Endodermal cell (in vitro differentiated cells): ENCODE measurements around the gene SLC2A4. TPM values are rescaled to one million over a fixed set of nuclear protein-coding genes. Genes with fewer than 3 reads are reported as not detected.

Source experiments
- DNase-seq: peaks from one replicate; pipeline ENCODE4 v3.0.0-alpha.2; 2017
- H3K27ac ChIP-seq: 2 replicates; pipeline ENCODE4 v1.5.1; 2013; ENCODE audit warnings: mild to moderate bottlenecking, low read depth, low read length, moderate library complexity
- H3K27me3 ChIP-seq: 2 replicates; pipeline ENCODE4 v1.6.1; 2013; ENCODE audit warnings: mild to moderate bottlenecking, low read length, moderate library complexity; ENCODE audit not compliant: insufficient read depth, control insufficient read depth, poor library complexity, severe bottlenecking
- H3K36me3 ChIP-seq: 2 replicates; pipeline ENCODE4 v1.7.0; 2013; ENCODE audit warnings: mild to moderate bottlenecking, low read length, moderate library complexity; ENCODE audit not compliant: control insufficient read depth, insufficient read depth
- H3K4me1 ChIP-seq: one replicate; pipeline ENCODE4 v1.7.0; 2013; ENCODE audit warnings: low read length; ENCODE audit not compliant: control insufficient read depth, insufficient read depth
- H3K4me3 ChIP-seq: 2 replicates; pipeline ENCODE4 v1.5.1; 2013; ENCODE audit warnings: mild to moderate bottlenecking, low read length, moderate library complexity
- H3K9ac ChIP-seq: 2 replicates; pipeline ENCODE4 v1.6.1; 2013; ENCODE audit warnings: mild to moderate bottlenecking, low read length, moderate library complexity; ENCODE audit not compliant: poor library complexity, severe bottlenecking; ENCODE audit errors: extremely low read depth
- H3K9me3 ChIP-seq: 2 replicates; pipeline ENCODE4 v1.6.1; 2013; ENCODE audit warnings: mild to moderate bottlenecking, low read length, moderate library complexity; ENCODE audit not compliant: control insufficient read depth
- H3K27ac Mint-ChIP-seq: 2 replicates; pipeline ENCODE4 v1.8.0; 2020; ENCODE audit warnings: mixed read lengths
- H3K27me3 Mint-ChIP-seq: 2 replicates; pipeline ENCODE4 v1.8.0; 2021; ENCODE audit warnings: mild to moderate bottlenecking, mixed read lengths; ENCODE audit not compliant: insufficient read depth
- H3K36me3 Mint-ChIP-seq: 2 replicates; pipeline ENCODE4 v1.8.0; 2020; ENCODE audit warnings: low read depth, mixed read lengths
- H3K4me1 Mint-ChIP-seq: 2 replicates; pipeline ENCODE4 v1.8.0; 2020; ENCODE audit warnings: mixed read lengths
- H3K4me3 Mint-ChIP-seq: 2 replicates; pipeline ENCODE4 v1.8.0; 2020; ENCODE audit warnings: mild to moderate bottlenecking, moderate library complexity, mixed read lengths
- H3K9me3 Mint-ChIP-seq: 2 replicates; pipeline ENCODE4 v1.8.0; 2020; ENCODE audit warnings: mild to moderate bottlenecking, mixed read lengths
- WGBS, 2 experiments: methylation state at CpG; one replicate each; pipeline versions ENCODE4 v1.1.5 to v1.1.7; 2013; ENCODE audit warnings: missing lambda C conversion rate in 2 of 2, mixed read lengths in 1 of 2; ENCODE audit not compliant: insufficient coverage in 1 of 2, insufficient read length in 1 of 2; 5-methylcytosine and 5-hydroxymethylcytosine counted together
- total RNA-seq, 2 donors: library from RNA; stranded (reverse); fragmentation: NEBNext Ultra II Directional in 1 of 2; extraction: Animal tissue kit (Norgen Biotek cat#: 25700) in 1 of 2; gene quantifications; 2 replicates in 1 of 2; 3 replicates in 1 of 2; pipeline ENCODE4 v1.2.1, GENCODE V29; 2021
- TF ChIP-seq, protein P1 (sequence below): fragments of 200-600 bp; sonication (generic); conservative IDR thresholded peaks from 2 replicates; pipeline ENCODE4 v1.5.0; 2021; ENCODE audit warnings: antibody characterized with exemption, mild to moderate bottlenecking

Gene SLC2A4
- total RNA-seq, 2 donors from 2014 or later: 2.2 to 5.4 TPM

DNA sequence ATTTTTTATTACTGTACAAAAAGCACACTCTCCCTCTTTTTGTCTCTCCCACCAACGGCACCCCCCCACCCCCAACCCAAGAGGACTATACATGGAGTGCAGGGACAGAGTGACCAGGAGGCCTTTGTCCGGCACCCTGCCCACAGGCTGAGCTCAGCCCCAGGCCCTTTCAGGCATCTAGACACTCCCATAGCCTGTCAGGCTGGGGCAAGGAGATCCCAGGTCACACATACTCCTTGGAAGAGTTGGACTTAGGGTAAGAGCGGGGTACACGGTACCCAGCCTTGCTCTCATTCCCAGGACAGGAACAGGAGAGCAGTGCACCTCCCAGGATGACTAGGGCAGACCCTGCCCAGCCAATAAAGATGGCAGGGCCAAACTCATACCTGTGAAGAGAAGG, 21.4 kb upstream of the SLC2A4 start:
- H3K27ac Mint-ChIP-seq: peak overlapping the region; percentile 88
- Histone ChIP-seq H3K4me1 (no peaks in the 10 kb centered on the region), H3K9ac (no peak overlapping the region), H3K36me3 (peaks cover 23% of the 10 kb centered on the region), H3K27ac (no peak overlapping the region), H3K9me3 (no peaks in the 10 kb centered on the region), H3K27me3 (peaks cover 36% of the 10 kb centered on the region), H3K4me3 (peak overlapping the region; percentile 73)
- 60 to 94% methylated on average over 1 to 4 of the region's 4 CpGs for WGBS, 2 experiments
- no peak for DNase-seq
- H3K4me1 Mint-ChIP-seq: peaks cover 12% of the 10 kb centered on the region
- no peaks in the 10 kb centered on the region for H3K27me3 Mint-ChIP-seq
- peak overlapping the region; percentile 98 for H3K4me3 Mint-ChIP-seq
- no peaks in the 10 kb centered on the region for H3K9me3 Mint-ChIP-seq
- H3K36me3 Mint-ChIP-seq: peaks cover 28% of the 10 kb centered on the region
- TF ChIP-seq, protein P1, sequence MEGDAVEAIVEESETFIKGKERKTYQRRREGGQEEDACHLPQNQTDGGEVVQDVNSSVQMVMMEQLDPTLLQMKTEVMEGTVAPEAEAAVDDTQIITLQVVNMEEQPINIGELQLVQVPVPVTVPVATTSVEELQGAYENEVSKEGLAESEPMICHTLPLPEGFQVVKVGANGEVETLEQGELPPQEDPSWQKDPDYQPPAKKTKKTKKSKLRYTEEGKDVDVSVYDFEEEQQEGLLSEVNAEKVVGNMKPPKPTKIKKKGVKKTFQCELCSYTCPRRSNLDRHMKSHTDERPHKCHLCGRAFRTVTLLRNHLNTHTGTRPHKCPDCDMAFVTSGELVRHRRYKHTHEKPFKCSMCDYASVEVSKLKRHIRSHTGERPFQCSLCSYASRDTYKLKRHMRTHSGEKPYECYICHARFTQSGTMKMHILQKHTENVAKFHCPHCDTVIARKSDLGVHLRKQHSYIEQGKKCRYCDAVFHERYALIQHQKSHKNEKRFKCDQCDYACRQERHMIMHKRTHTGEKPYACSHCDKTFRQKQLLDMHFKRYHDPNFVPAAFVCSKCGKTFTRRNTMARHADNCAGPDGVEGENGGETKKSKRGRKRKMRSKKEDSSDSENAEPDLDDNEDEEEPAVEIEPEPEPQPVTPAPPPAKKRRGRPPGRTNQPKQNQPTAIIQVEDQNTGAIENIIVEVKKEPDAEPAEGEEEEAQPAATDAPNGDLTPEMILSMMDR: no peak

GRCh38 chr17:7260651-7261378, 20.7 kb upstream of the SLC2A4 start:
- H3K4me3 Mint-ChIP-seq: peak overlapping the region; percentile 98
- H3K27me3 Mint-ChIP-seq: no peaks in the 10 kb centered on the region
- 13 to 25% methylated on average over 20 to 54 of the region's 54 CpGs for WGBS, 2 experiments
- Histone ChIP-seq H3K4me1 (no peaks in the 10 kb centered on the region), H3K4me3 (peak overlapping the region; percentile 73), H3K9ac (peak overlapping the region; percentile 30), H3K27ac (no peak overlapping the region), H3K27me3 (peaks cover 36% of the 10 kb centered on the region), H3K9me3 (no peaks in the 10 kb centered on the region), H3K36me3 (peaks cover 23% of the 10 kb centered on the region)
- peak; percentile 92 for DNase-seq
- peaks cover 12% of the 10 kb centered on the region for H3K4me1 Mint-ChIP-seq
- TF ChIP-seq, protein P1: no peak
- peaks cover 25% of the 10 kb centered on the region for H3K36me3 Mint-ChIP-seq
- peak overlapping the region; percentile 89 for H3K27ac Mint-ChIP-seq
- H3K9me3 Mint-ChIP-seq: no peaks in the 10 kb centered on the region

- WGBS, 2 experiments: 10 to 27% methylated on average over 21 to 71 of the region's 71 CpGs
- H3K9ac ChIP-seq: peak overlapping the region; percentile 68
- H3K4me3 ChIP-seq: peak overlapping the region; percentile 73
- H3K9me3 ChIP-seq: no peaks in the 10 kb centered on the region
- H3K27me3 ChIP-seq: peaks cover 36% of the 10 kb centered on the region
- peak; percentile 79 for DNase-seq
- peaks cover 21% of the 10 kb centered on the region for H3K36me3 Mint-ChIP-seq
- H3K4me1 ChIP-seq: no peaks in the 10 kb centered on the region
- H3K27me3 Mint-ChIP-seq: no peaks in the 10 kb centered on the region
- H3K36me3 ChIP-seq: peaks cover 17% of the 10 kb centered on the region
- peak overlapping the region; percentile 97 for H3K27ac Mint-ChIP-seq
- peaks cover 12% of the 10 kb centered on the region for H3K4me1 Mint-ChIP-seq
- TF ChIP-seq, protein P1: no peak
- H3K9me3 Mint-ChIP-seq: no peaks in the 10 kb centered on the region
- H3K27ac ChIP-seq: no peak overlapping the region
- H3K4me3 Mint-ChIP-seq: peak overlapping the region; percentile 98
Observed at GRCh38 chr17:7261379-7262191, 19.9 kb upstream of the SLC2A4 start.
